Activated effector memory CD4-positive, alpha-beta T cell treated with Interleukin-2 at 50 U/mL for 16 hours (primary cell): ENCODE measurements around the gene LDLRAD3.
"Not testable (repeated sequence)": the region's sequence is repeated elsewhere in the genome, so short reads cannot be mapped to it uniquely, and the experiment has no call there.

Source experiments
- DNase-seq: peaks from one replicate; pipeline ENCODE4 v3.0.0-alpha.2; 2020

Gene LDLRAD3

DNA sequence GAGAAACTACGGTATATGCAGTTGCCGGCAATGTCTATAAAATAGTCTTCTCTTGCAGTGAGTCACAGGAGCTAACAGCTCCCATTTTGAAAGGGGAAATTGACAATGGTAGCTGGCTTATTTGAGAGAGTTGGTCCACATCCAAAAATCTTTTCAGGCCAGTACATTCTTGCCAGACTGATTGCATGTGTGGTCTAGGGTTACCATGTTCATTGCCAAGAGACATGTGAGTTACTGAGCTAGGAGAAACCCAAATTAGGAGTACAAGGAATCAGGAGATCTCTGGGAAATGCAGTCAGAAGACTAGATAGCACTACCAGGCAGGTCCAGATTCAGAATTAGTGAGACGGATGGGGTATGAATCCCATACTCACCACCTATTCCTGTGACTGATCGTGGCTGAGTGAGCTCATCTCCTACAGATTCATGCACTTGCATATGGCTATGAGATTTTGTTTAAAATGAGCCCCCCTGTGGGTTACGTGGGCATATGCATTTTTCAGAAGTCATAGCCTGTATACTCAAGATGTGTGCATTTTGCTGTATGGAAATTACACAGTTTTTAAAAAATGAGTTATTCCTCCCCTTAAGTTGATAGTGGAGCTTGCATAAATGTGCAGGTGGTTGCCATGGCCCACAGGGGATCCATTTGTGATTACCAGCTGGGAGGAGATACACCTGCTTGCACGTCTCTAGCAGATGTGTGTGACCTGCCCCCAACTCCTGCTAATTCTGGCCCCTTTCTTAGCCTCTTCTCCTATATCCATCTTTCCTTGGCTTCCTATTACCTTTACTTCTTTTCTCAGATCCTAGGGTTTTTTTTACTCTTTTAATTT lies 242.7 kb downstream of the LDLRAD3 start:
- DNase-seq = no peak

DNA sequence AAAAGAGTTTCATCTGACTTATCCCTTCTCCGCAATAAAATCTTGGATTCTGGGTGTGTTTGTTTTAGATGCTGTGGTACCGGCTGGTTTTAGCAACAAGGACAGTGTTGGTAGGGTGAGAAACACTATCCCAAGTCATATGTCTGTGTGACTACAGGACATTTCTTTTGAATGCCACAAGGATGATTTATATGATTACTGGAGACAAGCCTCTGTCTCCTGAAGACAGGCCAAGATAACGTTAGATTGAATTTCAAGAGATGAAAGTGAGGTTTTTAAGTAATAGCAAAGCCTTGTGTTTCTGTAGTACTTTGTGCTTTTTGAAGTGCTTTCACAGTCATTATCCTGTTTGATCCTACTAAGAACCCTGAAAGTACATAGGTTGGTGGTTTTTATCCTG lies 243.8 kb downstream of the LDLRAD3 start:
- no peak for DNase-seq

DNA sequence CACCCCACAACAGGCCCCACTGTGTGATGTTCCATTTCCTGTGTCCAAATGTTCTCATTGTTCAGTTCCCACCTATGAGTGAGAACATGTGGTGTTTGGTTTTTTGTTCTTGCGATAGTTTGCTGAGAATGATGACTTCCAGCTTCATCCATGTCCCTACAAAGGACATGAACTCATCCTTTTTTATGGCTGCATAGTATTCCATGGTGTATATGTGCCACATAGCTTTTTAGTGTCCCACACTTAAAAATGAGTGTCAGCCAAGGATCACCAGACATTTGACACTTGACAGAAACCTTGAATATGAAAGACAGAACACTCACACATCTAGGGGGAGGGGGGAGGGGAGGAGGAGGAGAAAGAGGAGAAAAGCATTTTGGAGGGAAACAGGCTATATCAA lies 245.9 kb downstream of the LDLRAD3 start:
- DNase-seq = not testable (repeated sequence)

DNA sequence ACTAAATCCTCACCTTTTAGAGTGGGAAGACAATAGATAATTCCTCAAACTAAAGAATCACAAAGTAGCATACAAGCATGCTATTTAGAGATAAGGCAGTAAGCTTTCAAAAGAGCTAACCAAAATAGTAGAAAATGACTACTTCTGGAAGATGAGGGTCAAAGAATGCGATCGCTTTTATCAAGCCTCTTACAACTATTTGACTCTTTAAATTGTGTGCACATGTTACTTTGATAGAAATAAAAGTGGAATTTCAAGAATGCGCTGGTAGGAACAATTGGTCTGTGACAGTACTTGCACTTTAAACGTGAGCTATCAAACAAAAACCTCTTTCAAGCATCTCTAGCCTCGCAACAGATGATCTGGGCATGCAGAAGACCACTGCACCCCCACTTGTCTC lies 248.1 kb downstream of the LDLRAD3 start:
- DNase-seq = no peak

DNA sequence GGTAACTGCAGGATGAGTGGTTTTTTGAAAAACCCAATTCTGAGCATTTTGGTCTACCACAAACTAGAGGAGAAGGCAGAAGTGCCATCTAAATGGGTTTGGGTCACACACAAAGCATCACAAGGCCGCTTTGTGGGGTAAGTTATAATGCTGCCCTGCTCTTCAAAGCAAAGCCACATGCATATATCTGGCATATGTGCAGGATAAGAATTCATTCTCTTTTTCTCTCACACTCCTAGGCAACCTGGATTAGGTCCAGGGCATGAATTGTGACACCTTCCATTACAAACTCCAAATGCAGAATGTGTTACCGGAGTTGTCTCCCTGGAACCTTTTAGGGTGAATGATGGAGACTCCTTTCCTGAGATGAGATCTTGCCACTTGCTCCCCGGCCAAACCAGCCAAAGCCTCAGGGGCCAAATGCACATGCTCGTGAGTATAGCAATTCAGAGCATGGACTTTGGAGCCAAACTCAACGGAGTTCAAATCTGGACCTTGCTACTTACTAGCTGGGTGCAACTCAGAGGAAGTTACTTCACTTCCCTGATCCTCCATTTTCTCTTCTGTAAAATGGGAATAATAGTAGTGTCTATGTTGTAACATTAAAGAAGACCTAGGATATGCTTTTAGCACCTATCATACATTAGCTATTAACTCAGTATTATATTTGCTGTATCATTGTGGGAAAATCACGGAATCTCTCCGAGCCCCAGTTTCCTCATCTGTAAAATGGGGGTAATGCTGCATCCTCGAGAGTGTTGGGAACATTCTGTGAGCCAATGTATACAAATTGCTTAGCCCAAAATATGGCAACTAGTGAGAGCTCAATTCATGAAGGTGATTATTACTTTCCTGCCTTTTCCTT lies 248.8 kb downstream of the LDLRAD3 start:
- no peak for DNase-seq

DNA sequence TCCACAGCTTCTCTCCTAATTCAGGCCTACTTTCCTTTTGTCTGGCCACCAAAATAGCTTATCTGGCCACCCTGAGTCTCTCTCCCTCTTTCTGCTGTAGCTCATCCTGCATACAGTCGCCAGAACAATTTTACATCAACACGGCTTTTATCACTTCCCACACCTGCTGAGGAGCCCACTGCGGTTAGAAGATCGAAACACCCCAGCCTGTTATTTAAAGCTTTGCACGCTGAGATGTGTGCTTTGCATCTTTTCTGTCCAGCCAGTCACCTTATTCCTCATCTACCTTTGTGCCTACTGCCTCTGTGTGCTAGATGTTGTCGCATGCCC lies 249.4 kb downstream of the LDLRAD3 start:
- no peak for DNase-seq

DNA sequence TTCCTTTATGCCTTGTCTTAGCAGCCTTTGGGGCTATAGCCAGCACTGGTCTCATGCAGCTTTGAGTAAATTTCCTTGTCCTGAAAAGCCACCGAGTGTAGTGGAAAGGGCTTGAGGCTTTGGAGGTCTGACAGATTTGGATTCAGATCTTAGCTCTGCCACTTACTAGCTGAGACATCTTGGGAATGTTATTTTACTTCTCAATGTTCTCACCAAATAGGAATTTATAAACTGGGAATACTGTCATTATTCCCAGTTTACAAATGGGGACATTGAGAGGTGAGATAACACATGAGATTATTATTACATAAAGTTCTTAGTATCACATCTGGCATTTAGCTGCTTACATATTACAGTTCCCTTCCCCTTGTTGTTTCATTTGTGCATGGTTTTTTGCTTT lies 249.9 kb downstream of the LDLRAD3 start:
- no peak for DNase-seq

DNA sequence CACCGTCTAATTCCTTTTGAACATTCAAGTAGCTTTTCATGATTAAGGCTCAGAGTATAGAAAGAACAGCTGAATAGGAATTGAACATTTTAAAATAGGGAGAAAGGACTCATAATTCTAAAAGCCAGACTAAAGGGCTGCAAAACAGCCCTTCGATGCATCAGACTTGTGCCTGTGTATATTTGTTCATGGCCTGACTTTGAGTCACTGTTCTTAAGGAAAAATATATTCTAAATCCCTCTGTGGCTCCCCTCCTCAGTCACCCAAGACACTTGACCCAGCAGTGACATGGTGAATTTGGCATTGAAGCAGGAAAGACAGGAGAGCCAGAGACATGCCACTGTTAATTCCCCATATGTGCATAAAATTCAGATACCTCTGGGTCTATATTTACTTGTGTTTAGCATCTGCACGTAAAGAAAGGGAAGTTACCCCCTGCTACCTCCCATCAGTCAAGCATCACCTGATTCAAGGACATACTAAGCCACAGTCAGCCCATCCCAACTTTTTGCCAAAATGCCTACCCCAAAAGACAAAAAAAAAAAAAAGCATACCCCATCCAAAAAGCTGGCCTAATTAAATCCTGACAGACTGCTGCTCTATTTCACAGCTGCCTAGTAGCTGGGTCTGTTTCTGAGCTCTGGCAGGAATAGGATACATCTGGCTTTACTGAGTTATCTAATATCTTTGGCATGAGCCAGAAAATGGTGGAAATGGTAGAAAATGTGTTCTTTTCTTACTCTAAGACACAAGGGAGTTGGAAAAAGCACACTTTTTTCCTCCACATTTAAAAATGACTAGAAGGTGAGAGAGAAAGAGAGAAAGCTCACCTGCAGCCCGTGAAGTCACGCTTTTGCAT lies 251.9 kb downstream of the LDLRAD3 start:
- no peak for DNase-seq

DNA sequence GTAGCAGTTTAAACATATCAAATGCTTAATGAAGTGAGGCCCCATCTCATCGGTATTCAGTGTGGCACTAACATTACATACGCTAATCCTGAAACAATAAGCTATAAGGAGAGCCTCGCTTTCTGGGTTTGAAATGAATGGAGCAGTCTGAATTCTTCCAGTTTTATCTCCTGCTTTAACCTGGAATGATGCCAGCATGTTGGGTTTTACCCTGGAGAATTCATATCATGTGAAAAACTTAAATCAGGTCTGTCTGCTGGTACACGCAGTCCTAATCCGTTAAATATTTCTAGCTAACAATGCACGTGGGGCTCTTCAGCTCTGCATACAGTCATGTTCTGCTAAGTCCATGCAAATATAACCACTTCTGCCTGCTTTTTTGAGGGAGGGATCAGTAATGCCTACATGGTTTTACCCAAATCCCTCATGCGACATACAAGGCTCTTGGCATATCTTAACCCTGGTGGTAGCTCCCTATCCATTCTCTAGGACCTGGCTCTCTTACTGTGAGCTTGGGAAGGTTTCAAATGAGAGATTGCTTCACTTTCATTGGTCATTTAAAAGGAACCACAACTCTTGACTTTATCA lies 252.6 kb downstream of the LDLRAD3 start:
- DNase-seq = no peak

DNA sequence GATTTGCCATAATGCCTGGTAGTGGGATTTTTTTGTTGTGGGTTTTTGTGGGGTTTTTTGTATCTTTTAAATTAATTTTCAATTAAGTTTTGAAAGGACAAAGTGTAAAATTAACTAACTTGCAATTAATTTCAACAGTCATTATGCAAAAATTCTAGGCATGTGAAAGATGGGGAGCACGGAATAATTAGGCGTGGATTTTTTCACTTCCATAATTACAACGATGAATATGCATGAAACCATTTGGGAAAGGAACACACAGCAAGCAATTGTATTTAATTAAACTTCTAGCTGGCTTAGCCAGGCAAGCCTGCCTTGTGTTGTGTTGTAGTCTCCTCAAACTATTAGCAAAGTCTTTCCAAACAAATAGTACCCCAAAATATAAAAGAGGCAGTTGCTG lies 257.5 kb downstream of the LDLRAD3 start:
- DNase-seq = no peak

DNA sequence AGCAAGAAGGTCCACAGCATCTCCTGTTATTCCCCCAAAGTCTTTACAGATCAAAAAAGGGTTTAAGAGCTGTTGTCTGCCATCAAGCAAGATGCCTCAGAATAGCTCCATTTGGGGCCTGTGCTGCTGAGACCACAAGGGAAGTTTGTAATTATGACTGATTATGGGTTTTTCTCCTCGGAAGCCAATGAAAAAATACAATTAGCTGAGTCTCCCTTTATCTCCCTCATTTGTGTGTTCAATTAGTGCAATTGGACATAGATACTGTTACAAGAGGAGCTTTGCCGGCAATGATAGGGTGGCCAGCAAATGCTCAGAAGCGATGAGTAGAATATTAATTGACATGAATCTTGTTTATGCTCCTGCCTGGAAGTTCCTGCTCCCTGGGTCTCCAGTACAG lies 261.7 kb downstream of the LDLRAD3 start:
- DNase-seq = no peak

DNA sequence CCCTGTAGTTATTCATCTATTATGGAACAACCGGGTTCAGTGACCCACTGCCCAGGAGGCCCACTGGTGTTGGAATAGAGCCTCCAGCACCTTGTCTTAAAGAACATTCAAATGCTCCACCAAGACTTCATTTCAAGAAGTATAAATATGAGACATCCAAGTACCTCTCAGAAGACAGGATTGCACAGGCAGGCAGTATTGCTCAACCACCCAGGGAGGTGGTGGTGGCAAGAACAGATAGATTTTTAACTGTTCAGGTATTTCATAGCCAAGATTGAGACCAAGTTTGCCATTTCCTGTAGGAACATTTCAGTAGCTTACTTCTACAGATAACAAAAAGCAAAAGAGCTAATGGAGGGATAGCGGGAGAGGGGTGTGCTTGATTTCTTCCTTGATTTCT lies 266.7 kb downstream of the LDLRAD3 start:
- no peak for DNase-seq

DNA sequence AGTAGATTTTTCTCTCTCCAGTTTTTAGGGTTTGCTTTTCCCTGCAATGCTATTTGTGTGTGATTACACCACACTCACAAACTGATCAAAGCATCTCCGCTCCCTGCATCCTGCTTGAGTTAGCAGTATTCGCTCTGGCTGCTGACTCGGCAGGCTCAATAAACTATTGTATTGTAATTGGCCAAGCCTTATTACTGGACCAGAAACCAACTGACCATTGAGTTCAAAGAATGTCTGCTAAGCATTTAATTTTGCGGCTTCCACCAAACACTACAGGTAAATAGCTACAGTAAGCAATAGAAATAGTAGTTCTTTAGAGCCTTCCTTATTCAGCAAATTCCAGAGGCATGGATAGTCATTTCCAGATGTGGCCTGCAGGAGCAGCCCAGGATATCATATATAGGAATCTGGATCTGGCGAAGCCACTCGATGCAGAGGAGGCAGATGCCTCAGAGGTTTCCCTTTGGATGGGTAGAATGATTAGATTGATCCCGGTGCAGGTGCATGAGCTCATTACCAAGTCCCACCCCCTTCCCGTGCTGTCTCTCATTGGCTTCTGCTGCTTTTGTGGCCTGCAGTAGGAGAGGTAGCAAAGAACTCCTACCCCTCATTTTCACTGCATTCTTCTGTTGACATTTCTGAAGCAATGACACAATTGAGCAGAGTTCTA lies 268.0 kb downstream of the LDLRAD3 start:
- DNase-seq = no peak

DNA sequence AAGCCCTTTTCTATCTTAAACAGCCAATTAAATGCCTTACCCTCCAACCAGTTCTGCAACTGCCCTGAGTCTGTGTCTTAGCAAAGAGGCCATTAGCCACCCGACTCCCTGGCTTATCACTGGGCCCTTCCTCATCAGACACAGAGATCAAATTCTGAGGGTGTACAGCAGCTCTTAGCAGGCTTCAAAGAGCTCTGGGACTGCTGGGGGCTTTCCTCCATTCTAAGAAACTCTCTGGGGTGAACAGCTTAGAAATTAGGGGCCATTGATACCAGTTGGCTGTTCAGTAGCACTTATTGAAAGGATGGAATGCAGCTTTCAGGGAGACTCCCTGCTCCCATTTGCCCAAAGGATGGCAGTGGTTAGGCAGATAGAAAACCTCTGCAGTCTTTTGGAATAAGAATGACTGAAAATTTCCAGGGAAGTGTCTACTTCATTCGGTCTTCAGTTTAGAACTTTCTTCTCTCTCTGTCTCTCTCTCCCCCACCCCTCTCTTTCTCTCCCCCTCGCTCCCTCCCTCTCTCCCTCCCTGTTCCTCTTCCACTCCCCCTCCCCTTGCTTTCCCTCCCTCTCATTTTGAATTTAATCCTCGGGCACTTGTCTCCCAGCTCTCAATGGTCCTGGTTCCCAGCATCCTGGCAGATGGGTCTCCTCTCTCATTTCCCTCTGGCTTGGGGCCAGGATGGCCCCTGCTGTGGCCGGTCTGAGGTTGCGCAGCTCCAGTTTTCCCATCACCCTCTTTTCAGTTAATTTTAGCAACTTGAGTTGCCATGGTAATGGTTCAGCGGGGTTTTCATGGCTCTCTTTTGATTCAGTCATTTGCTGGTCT lies 268.9 kb downstream of the LDLRAD3 start:
- no peak for DNase-seq

DNA sequence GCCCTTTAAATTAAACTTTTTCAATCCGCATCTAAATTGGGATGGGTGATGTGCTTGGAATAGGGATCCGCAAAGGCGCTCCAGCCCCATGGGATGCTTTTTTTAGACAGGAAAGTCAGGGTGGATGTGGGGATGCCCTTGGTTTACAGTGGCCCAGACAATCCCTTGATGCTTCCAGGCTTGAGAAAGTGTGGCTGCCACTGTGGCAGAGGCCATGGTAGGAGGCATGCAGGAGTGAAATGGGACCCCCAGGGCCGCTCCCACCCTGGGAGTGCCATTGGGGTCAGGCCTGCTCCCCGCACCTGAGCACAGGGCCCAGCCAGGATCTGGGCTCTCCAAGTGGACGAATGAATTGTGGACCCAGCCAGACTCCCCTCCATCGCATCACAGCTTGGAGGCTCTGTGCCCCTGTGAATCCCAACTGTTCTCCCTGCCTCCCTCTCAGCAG lies 269.6 kb downstream of the LDLRAD3 start:
- no peak for DNase-seq

DNA sequence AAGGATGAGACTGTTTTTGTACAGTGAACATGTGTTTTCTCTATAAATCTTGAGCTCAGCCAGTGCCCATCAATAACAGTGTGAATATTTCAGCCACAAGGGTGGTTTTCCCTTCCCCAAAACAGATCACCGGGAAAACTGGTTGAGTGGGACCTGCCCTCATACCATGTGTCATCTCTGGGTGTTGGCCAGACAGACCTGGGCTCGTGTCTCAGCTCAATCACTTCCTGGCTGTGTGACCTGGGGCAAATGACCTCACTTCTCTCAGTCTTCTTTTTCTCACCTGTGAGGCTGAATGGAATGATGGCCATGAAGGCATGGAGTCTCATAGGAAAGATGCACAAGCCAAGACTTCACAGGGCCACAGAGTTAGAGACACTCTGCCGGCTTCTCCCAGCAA lies 270.6 kb downstream of the LDLRAD3 start:
- DNase-seq = no peak

DNA sequence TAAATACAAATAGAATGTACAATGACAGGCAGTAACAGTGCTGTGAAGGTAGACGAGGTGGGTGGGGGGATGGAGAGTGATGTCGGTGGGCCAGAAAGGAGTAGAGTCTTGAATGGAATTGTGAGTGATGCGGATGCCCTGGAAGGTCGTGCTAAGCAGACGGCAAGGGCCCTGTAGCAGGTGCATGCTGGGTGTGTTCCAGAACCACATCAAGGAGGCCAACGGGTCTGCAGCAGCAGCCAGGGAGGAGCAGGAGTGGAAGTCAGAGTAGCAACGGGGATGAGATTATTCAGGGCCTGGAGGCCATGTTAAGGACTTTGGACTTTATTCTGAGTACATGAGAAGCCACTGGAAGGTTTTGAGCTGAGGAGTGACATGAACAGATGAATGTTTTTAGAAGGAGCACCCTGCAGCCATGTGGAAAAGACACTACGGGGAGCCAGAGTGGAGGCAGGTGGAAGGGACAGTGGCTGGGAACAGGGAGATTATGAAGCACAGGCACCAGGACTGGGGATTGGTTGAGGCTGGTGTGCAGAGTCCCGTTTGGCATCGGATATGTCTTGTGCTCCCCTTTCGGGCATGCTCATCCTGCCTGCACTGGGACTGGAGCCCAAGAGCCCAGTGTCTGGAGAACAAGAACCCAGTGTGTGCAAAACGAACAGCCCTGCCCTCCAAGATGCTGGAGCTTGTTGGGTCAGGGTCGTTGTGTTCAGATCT lies 271.3 kb downstream of the LDLRAD3 start:
- DNase-seq = no peak

DNA sequence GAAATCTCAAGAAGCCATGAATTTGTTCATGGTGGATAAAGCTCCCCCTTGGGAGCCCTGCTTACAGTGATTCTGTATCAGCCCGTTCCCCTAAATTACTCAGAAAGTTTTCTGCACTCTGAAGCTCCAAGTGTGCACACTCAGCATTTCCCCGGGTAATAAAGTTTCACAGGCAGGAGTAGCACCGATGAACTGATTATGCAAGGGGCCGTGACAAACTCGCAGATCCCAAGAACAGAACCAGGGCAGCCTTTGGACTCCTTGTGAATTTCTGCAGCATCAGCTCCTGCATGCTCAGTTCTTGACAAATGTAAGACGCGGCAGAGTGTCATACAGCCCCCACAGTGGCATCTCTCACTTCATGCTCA lies 271.8 kb downstream of the LDLRAD3 start:
- no peak for DNase-seq

DNA sequence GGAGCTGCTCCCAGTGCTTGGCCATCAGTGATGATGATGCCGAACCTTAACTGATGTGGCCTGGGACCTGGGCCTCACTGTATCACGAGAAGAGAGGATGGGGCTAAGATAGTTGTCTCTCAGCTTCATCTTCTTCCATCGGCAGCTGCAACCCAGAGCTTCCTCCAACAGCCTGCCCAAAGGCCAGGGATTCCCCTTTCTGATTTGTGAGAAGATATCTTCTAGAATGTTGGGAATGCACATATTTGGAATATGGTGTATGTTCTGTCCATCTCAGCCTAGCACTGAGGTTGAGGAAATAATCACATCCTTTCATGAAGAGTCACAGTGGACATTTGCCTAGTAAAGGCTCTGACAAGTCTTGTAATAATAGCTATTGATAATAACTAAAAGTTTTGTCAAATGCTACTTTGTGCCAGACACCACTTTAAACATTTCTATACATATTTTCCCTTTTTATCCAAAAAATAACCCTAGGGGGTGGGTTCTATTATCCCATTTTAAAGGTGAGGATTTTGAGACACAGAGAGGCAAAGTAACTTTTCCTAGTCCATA lies 272.3 kb downstream of the LDLRAD3 start:
- no peak for DNase-seq

DNA sequence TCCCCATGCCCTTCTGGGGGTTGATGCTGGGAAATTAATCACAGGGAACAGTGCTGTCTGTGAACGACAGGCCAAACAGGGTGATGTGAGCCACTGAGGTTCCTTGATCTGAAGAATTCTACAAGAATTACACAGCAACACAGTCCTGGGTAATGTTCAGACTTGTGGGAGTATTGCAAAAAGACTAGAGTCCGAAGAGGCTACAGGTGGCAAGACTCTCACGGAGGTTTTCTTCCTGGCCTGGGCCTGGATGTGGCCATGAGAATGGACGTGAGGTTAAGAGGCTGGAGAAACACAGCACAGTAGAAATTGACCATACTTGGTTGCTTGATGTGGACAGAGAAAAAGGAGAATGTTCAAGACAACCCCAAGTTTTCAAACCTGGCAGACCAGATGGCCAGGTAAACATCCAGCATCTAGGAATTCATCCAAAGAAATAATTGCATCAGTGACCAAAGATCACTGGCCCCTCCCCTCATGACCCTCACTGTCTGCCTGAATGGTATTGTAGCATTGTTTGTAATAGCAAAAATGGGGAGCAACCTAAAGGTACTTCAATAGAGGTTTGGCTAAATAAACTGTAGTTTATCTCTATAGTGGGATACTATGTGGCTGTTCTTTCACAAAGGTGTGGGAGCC lies 274.5 kb downstream of the LDLRAD3 start:
- DNase-seq = no peak
